ENCODE measurements around the gene PRR30. TPM values are rescaled to one million over a fixed set of nuclear protein-coding genes. Genes with fewer than 3 reads are reported as not detected.
A peak's percentile ranks its signal among the peaks of the same experiment; 100 is the strongest.

Gene PRR30
- polyA plus RNA-seq, 2 of the 4 experiments (the other 2 are of a cell fraction), result not detected

- Histone ChIP-seq H3K4me2 (no peak overlapping the region), H3K4me1 (peaks cover 3% of the 10 kb centered on the region; the same call in 1 of the 3 replicates), H3K27ac (no peak overlapping the region), H3K9me3 (no peaks in the 10 kb centered on the region), H3K4me3 (no peak overlapping the region)
- POLR2A ChIA-PET, result no interaction called here
- CTCF ChIA-PET, result interaction anchor here (0.5 to 1.7 kb wide), 3 partner anchors 18 to 28 kb away, joined by 3 to 8 read pairs (median 4); no protein-coding TSS in a partner anchor
- no peak for FAIRE-seq
- TF ChIP-seq MYC (IDR thresholded peaks at IDR 0.05; ENCODE audit: borderline replicate concordance, low read length), result no peak
- TF ChIP-seq HEYL (CRISPR knock-in tag; IDR thresholded peaks at IDR 0.05), result no peak
- TF ChIP-seq BCL3 (IDR thresholded peaks at IDR 0.05), result no peak
- no peak for TF ChIP-seq SMC3 (IDR thresholded peaks at IDR 0.05)
- no peak for TF ChIP-seq TFCP2L1 (CRISPR knock-in tag; IDR thresholded peaks at IDR 0.05)
- TF ChIP-seq ESRRA (IDR thresholded peaks at IDR 0.05; ENCODE audit: borderline replicate concordance, low read length), result no peak
- TF ChIP-seq NPAS2 (CRISPR knock-in tag; IDR thresholded peaks at IDR 0.05; ENCODE audit: borderline replicate concordance), result no peak
- TF ChIP-seq EHF (CRISPR knock-in tag; IDR thresholded peaks at IDR 0.05), result no peak
- no peak for TF ChIP-seq MAFK (IDR thresholded peaks at IDR 0.05; ENCODE audit: partially characterized antibody)
- TF ChIP-seq HES2 (IDR thresholded peaks at IDR 0.05), result no peak
- WGBS (ENCODE audit: missing lambda C conversion rate), result 58% methylated on average over 5 of the region's 5 CpGs
- no peak for ATAC-seq
- no peak for DNase-seq (ENCODE audit: low read depth in 1 of 2, low spot score in 1 of 2)
Measured at GRCh38 chr2:27126252-27126710, 12.9 kb downstream of the PRR30 start.

GRCh38 chr2:27125104-27125503 is 14.1 kb downstream of the PRR30 start:
- Histone ChIP-seq H3K4me1 (peaks cover 3% of the 10 kb centered on the region; the same call in 1 of the 3 replicates), H3K4me3 (no peak overlapping the region), H3K4me2 (no peak overlapping the region), H3K27ac (no peak overlapping the region), H3K9me3 (no peaks in the 10 kb centered on the region)
- ChIA-PET CTCF (interaction anchor here (0.6 to 2.9 kb wide), 10 partner anchors 8 to 320 kb away, joined by 3 to 25 read pairs (median 6); partner anchors contain the start of genes KHK, PREB and TRIM54), POLR2A (interaction anchor here (0.7 kb wide), 2 partner anchors 9 to 17 kb away, joined by 3 to 6 read pairs; no protein-coding TSS in a partner anchor)
- FAIRE-seq (no peak), DNase-seq (ENCODE audit: low read depth in 1 of 2, low spot score in 1 of 2) (no peak), ATAC-seq (no peak)
- TF ChIP-seq SREBF2 (IDR thresholded peaks at IDR 0.05) (no peak), HDAC2 (IDR thresholded peaks at IDR 0.05) (no peak), ZSCAN20 (CRISPR knock-in tag; IDR thresholded peaks at IDR 0.05) (no peak), ZNF302 (CRISPR knock-in tag; IDR thresholded peaks at IDR 0.05) (no peak), MAX (IDR thresholded peaks at IDR 0.05) (no peak), CBX2 (IDR thresholded peaks at IDR 0.05; ENCODE audit: borderline replicate concordance, low read depth) (no peak), JUN (IDR thresholded peaks at IDR 0.05) (no peak), EHMT2 (IDR thresholded peaks at IDR 0.05; ENCODE audit: low read depth) (no peak), FOXS1 (CRISPR knock-in tag; IDR thresholded peaks at IDR 0.05) (no peak), BHLHE40 (IDR thresholded peaks at IDR 0.05; ENCODE audit: low read depth, low read length) (no peak), NFE2L2 (conservative IDR thresholded peaks at IDR 0.05; ENCODE audit: low read length) (no peak)
- 90% methylated on average over 3 of the region's 3 CpGs for WGBS (ENCODE audit: missing lambda C conversion rate)

- POLR2A ChIA-PET, result interaction anchor here (0.6 to 1.9 kb wide), 3 partner anchors 9 to 21 kb away, joined by 3 to 17 read pairs (median 3); partner anchors contain the start of gene PREB
- no peak for TF ChIP-seq EP300 (IDR thresholded peaks at IDR 0.05)
- TF ChIP-seq E2F6 (IDR thresholded peaks at IDR 0.05; ENCODE audit: borderline replicate concordance, low read depth), result peak; percentile 55; the same call in 1 of the 2 replicates
- peak; percentile 50; the same call in 1 of the 2 replicates for TF ChIP-seq MAX (IDR thresholded peaks at IDR 0.05)
- no peak for TF ChIP-seq TP53 (CRISPR knock-in tag; IDR thresholded peaks at IDR 0.05)
- TF ChIP-seq CHD4 (IDR thresholded peaks at IDR 0.05; ENCODE audit: borderline replicate concordance), result no peak
- TF ChIP-seq ATOH8 (CRISPR knock-in tag; IDR thresholded peaks at IDR 0.05; ENCODE audit: low read depth), result no peak
- TF ChIP-seq MAZ (IDR thresholded peaks at IDR 0.05; ENCODE audit: borderline replicate concordance, low read depth, low read length), result no peak
- TF ChIP-seq ELK1 (IDR thresholded peaks at IDR 0.05; ENCODE audit: low read depth, low read length), result no peak
- TF ChIP-seq HOXA7 (CRISPR knock-in tag; IDR thresholded peaks at IDR 0.05), result no peak
- peak; percentile 89 for TF ChIP-seq POLR2A (IDR thresholded peaks at IDR 0.05; ENCODE audit: low read length)
- TF ChIP-seq BHLHE40 (IDR thresholded peaks at IDR 0.05; ENCODE audit: low read depth, low read length), result no peak
Measured at GRCh38 chr2:27123302-27124150, 15.7 kb downstream of the PRR30 start, which contains the start of gene ABHD1. Gene ABHD1, plus strand, starts transcription at chr2:27123815. Its CDS starts 134 bp downstream, at chr2:27123949.

More at GRCh38 chr2:27123302-27124150, 15.7 kb downstream of the PRR30 start, which contains the start of gene ABHD1:
- WGBS (ENCODE audit: missing lambda C conversion rate), result 7% methylated on average over 39 of the region's 47 CpGs
- Histone ChIP-seq H3K4me3 (peak within 1 kb of the TSS; percentile 56), H3K27ac (peak within 1 kb of the TSS; percentile 73 to 87), H3K4me1 (peaks cover 3% of the 10 kb centered on the region; the same call in 1 of the 3 replicates), H3K9me3 (no peaks in the 10 kb centered on the region), H3K4me2 (peak within 1 kb of the TSS; percentile 90)
- DNase-seq (ENCODE audit: low read depth in 1 of 2, low spot score in 1 of 2) (peak; percentile 36 to 69), ATAC-seq (peak; percentile 79 to 91), FAIRE-seq (no peak)
- CTCF ChIA-PET, result interaction anchor here (0.6 to 2.9 kb wide), 16 partner anchors 10 to 882 kb away, joined by 3 to 25 read pairs (median 4); partner anchors contain the start of genes KHK, PREB and TRIM54
